Loucy (cell line): ENCODE measurements around the gene CABP7.

Experiments used
- H2AFZ ChIP-seq: fragments of 200-600 bp; sonication (generic); 2 replicates; pipeline ENCODE4 v1.6.0; 2016; ENCODE audit warnings: antibody characterized with exemption, mild to moderate bottlenecking, low read length, moderate library complexity
- H3F3A ChIP-seq: fragments of 200-600 bp; 2 replicates; pipeline ENCODE4 v1.6.0; 2016; ENCODE audit warnings: antibody characterized with exemption, low read depth, mild to moderate bottlenecking
- H3K27me3 ChIP-seq: fragments of 200-600 bp; sonication (generic); 2 replicates; pipeline ENCODE4 v1.6.1; 2014; ENCODE audit warnings: low read length, mild to moderate bottlenecking; ENCODE audit not compliant: insufficient read depth, poor library complexity, severe bottlenecking
- H3K36me3 ChIP-seq: fragments of 200-600 bp; sonication (generic); 2 replicates; pipeline ENCODE4 v1.6.1; 2016; ENCODE audit warnings: low read length; ENCODE audit not compliant: insufficient read depth
- H3K4me1 ChIP-seq: fragments of 200-600 bp; sonication (generic); 2 replicates; pipeline ENCODE4 v1.5.1; 2014; ENCODE audit warnings: low read length, mild to moderate bottlenecking; ENCODE audit not compliant: insufficient read depth, poor library complexity, severe bottlenecking
- H3K4me2 ChIP-seq: fragments of 200-600 bp; sonication (generic); 2 replicates; pipeline ENCODE4 v1.6.0; 2014; ENCODE audit warnings: antibody characterized with exemption, low read length, low read depth, mild to moderate bottlenecking; ENCODE audit not compliant: poor library complexity, severe bottlenecking
- H3K4me3 ChIP-seq: fragments of 200-600 bp; sonication (generic); 2 replicates; pipeline ENCODE4 v1.5.1; 2014; ENCODE audit warnings: low read length, mild to moderate bottlenecking, mixed read lengths; ENCODE audit not compliant: poor library complexity, severe bottlenecking
- H3K79me2 ChIP-seq: fragments of 200-600 bp; sonication (generic); 2 replicates; pipeline ENCODE4 v1.6.1; 2014; ENCODE audit warnings: low read length; ENCODE audit not compliant: insufficient read depth
- H3K9ac ChIP-seq: fragments of 200-600 bp; sonication (generic); 2 replicates; pipeline ENCODE4 v1.6.0; 2014; ENCODE audit warnings: mild to moderate bottlenecking, low read depth, low read length, moderate library complexity; ENCODE audit not compliant: poor library complexity, severe bottlenecking
- H3K9me2 ChIP-seq: fragments of 200-600 bp; sonication (generic); replicated peaks from 2 replicates; pipeline ENCODE4 v1.6.1; 2016; ENCODE audit warnings: low read depth, low read length, mixed read lengths
- H3K9me3 ChIP-seq: fragments of 200-600 bp; sonication (generic); 2 replicates; pipeline ENCODE4 v1.6.1; 2014; ENCODE audit warnings: mild to moderate bottlenecking, antibody characterized with exemption, low read length, low read depth; ENCODE audit not compliant: insufficient read depth
- H4K20me1 ChIP-seq: fragments of 200-600 bp; sonication (generic); 2 replicates; pipeline ENCODE4 v1.6.0; 2014; ENCODE audit warnings: antibody characterized with exemption, low read length, mild to moderate bottlenecking; ENCODE audit not compliant: insufficient read depth, poor library complexity, severe bottlenecking
- CTCF ChIP-seq: fragments of 200-600 bp; sonication (generic); conservative IDR thresholded peaks from 2 replicates; pipeline ENCODE4 v1.5.1; 2014; ENCODE audit warnings: mild to moderate bottlenecking, antibody characterized with exemption, low read length
- EZH2phosphoT487 ChIP-seq: fragments of 200-600 bp; IDR thresholded peaks from 2 replicates; pipeline ENCODE4 v1.6.1; 2018; ENCODE audit warnings: antibody characterized with exemption, mild to moderate bottlenecking, moderate library complexity, borderline replicate concordance

CABP7 gene

GRCh38 chr22:29690476-29690875 is 29.3 kb upstream of the CABP7 start:
- Histone ChIP-seq H3K4me3 (no peak overlapping the region), H3K9ac (no peak overlapping the region), H2AFZ (no peak overlapping the region), H3K9me3 (no peaks in the 10 kb centered on the region), H4K20me1 (no peaks in the 10 kb centered on the region), H3K27me3 (no peaks in the 10 kb centered on the region), H3F3A (no peaks in the 10 kb centered on the region), H3K36me3 (peaks cover 43% of the 10 kb centered on the region; the same call in 1 of the 2 replicates), H3K9me2 (no peaks in the 10 kb centered on the region), H3K4me1 (no peaks in the 10 kb centered on the region), H3K4me2 (no peak overlapping the region), H3K79me2 (no peaks in the 10 kb centered on the region)
- TF ChIP-seq CTCF = no peak
- no peak for TF ChIP-seq EZH2phosphoT487

- H3K4me2 ChIP-seq = no peak overlapping the region
- no peaks in the 10 kb centered on the region for H3K9me2 ChIP-seq
- no peaks in the 10 kb centered on the region for H3K9me3 ChIP-seq
- no peak overlapping the region for H3K9ac ChIP-seq
- no peak overlapping the region for H3K4me3 ChIP-seq
- no peaks in the 10 kb centered on the region for H3K27me3 ChIP-seq
- no peak for TF ChIP-seq EZH2phosphoT487
- TF ChIP-seq CTCF = no peak
- no peaks in the 10 kb centered on the region for H3K4me1 ChIP-seq
- H3F3A ChIP-seq = no peaks in the 10 kb centered on the region
- no peaks in the 10 kb centered on the region for H3K79me2 ChIP-seq
- H3K36me3 ChIP-seq = peaks cover 40% of the 10 kb centered on the region; the same call in 1 of the 2 replicates
- no peak overlapping the region for H2AFZ ChIP-seq
- no peaks in the 10 kb centered on the region for H4K20me1 ChIP-seq
These were observed 28.0 kb upstream of the CABP7 start for GRCh38 chr22:29691636-29692326.

GRCh38 chr22:29692327-29692640 is 27.5 kb upstream of the CABP7 start:
- H3K9ac ChIP-seq = no peak overlapping the region
- H3K36me3 ChIP-seq = peaks cover 44% of the 10 kb centered on the region; the same call in 1 of the 2 replicates

More at GRCh38 chr22:29692327-29692640, 27.5 kb upstream of the CABP7 start:
- Histone ChIP-seq H3K79me2 (no peaks in the 10 kb centered on the region), H3K9me2 (no peaks in the 10 kb centered on the region), H3F3A (no peaks in the 10 kb centered on the region), H4K20me1 (no peaks in the 10 kb centered on the region), H3K27me3 (no peaks in the 10 kb centered on the region), H3K4me2 (no peak overlapping the region), H3K4me3 (no peak overlapping the region), H3K9me3 (no peaks in the 10 kb centered on the region), H2AFZ (no peak overlapping the region), H3K4me1 (no peaks in the 10 kb centered on the region)
- TF ChIP-seq EZH2phosphoT487 (no peak), CTCF (no peak)
